Naive B cell (primary cell): Measurements from ENCODE around the gene TAX1BP3. TPM values are rescaled to one million over a fixed set of nuclear protein-coding genes. Genes with fewer than 3 reads are reported as not detected.

Experiments used
- ATAC-seq, 2 donors: fragments of 150-1000 bp; cut with Tn5 transposase; 2 replicates each; pipeline ENCODE4 v1.10.0; 2021; ENCODE audit warnings: low read depth in 2 of 2, mild to moderate bottlenecking in 2 of 2, moderate library complexity in 2 of 2
- DNase-seq: peaks from one replicate; pipeline ENCODE4 v3.0.0; 2022
- H3K27ac Mint-ChIP-seq, 6 donors: one replicate each; pipeline ENCODE4 v1.8.0; 2020 to 2022; ENCODE audit warnings: mild to moderate bottlenecking in 6 of 6, mixed read lengths in 6 of 6, moderate library complexity in 5 of 6, inconsistent platforms in 2 of 6
- H3K27me3 Mint-ChIP-seq, 3 donors: one replicate each; pipeline ENCODE4 v1.8.0; 2021 to 2022; ENCODE audit warnings: mixed read lengths in 3 of 3, mild to moderate bottlenecking in 1 of 3
- H3K36me3 Mint-ChIP-seq, 2 donors: one replicate each; pipeline ENCODE4 v1.8.0; 2020 to 2022; ENCODE audit warnings: mixed read lengths in 2 of 2, inconsistent platforms in 1 of 2, mild to moderate bottlenecking in 1 of 2
- H3K4me1 Mint-ChIP-seq, 3 donors: one replicate each; pipeline ENCODE4 v1.8.0; 2020 to 2022; ENCODE audit warnings: mixed read lengths in 3 of 3, inconsistent platforms in 1 of 3, mild to moderate bottlenecking in 1 of 3, moderate library complexity in 1 of 3
- H3K4me3 Mint-ChIP-seq, 8 donors: one replicate each; pipeline ENCODE4 v1.8.0; 2020 to 2022; ENCODE audit warnings: mild to moderate bottlenecking in 8 of 8, mixed read lengths in 8 of 8, moderate library complexity in 8 of 8, inconsistent platforms in 2 of 8
- H3K9me3 Mint-ChIP-seq, 7 donors: one replicate each; pipeline ENCODE4 v1.8.0; 2020 to 2022; ENCODE audit warnings: mixed read lengths in 7 of 7, mild to moderate bottlenecking in 5 of 7, inconsistent platforms in 2 of 7, moderate library complexity in 1 of 7
- polyA plus RNA-seq, 6 donors: library from polyadenylated mRNA; unstranded; fragments of 300-500 nt; fragmentation: Illumina TruSeq; gene quantifications; one replicate each; pipeline ENCODE4 v1.2.3, GENCODE V29; 2021; ENCODE audit warnings: low read depth in 6 of 6

TAX1BP3 gene
- polyA plus RNA-seq, 6 donors from 2014 or later = 37.1 to 56.5 (median 45.1) TPM

- Mint-ChIP-seq H3K27me3 (no peaks in the 10 kb centered on the region), H3K27ac (peak overlapping the region in 1 of 6 donors; percentile 71), H3K9me3 (no peaks in the 10 kb centered on the region), H3K4me3 (no peak overlapping the region), H3K4me1 (peaks cover 11 to 16% (median 15%) of the 10 kb centered on the region in 3 donors), H3K36me3 (no peaks in the 10 kb centered on the region)
- ATAC-seq = no peak
- DNase-seq = no peak
Measured at GRCh38 chr17:3663102-3664011, 5.0 kb downstream of the TAX1BP3 start.

GRCh38 chr17:3660311-3660891 lies 8.0 kb downstream of the TAX1BP3 start:
- H3K4me1 Mint-ChIP-seq = peaks cover 0 to 5% (median 5%) of the 10 kb centered on the region in 3 donors
- DNase-seq (no peak), ATAC-seq (no peak)
- no peaks in the 10 kb centered on the region for H3K9me3 Mint-ChIP-seq
- H3K27ac Mint-ChIP-seq = peak overlapping the region in 1 of 6 donors; percentile 27
- no peaks in the 10 kb centered on the region for H3K36me3 Mint-ChIP-seq
- H3K4me3 Mint-ChIP-seq = no peak overlapping the region
- H3K27me3 Mint-ChIP-seq = no peaks in the 10 kb centered on the region

- Mint-ChIP-seq H3K27ac (peak overlapping the region in 2 of 6 donors; percentile 12 to 57), H3K4me3 (no peak overlapping the region), H3K36me3 (no peaks in the 10 kb centered on the region), H3K9me3 (no peaks in the 10 kb centered on the region), H3K4me1 (peaks cover 0 to 5% (median 5%) of the 10 kb centered on the region in 3 donors), H3K27me3 (no peaks in the 10 kb centered on the region)
- no peak for ATAC-seq
- DNase-seq = no peak
Measured at GRCh38 chr17:3659541-3660111, 8.8 kb downstream of the TAX1BP3 start.

- no peak for ATAC-seq
- Mint-ChIP-seq H3K27me3 (no peaks in the 10 kb centered on the region), H3K9me3 (no peaks in the 10 kb centered on the region), H3K27ac (peak overlapping the region in 1 of 6 donors; percentile 56), H3K36me3 (no peaks in the 10 kb centered on the region), H3K4me1 (peaks cover 0 to 5% (median 5%) of the 10 kb centered on the region in 3 donors), H3K4me3 (no peak overlapping the region)
- no peak for DNase-seq
Measured at GRCh38 chr17:3658784-3659449, 9.5 kb downstream of the TAX1BP3 start.

GRCh38 chr17:3657874-3658783 lies 10.2 kb downstream of the TAX1BP3 start:
- Mint-ChIP-seq H3K27me3 (no peaks in the 10 kb centered on the region), H3K4me3 (peak overlapping the region in 1 of 8 donors; percentile 16), H3K9me3 (no peaks in the 10 kb centered on the region), H3K27ac (peak overlapping the region in 1 of 6 donors; percentile 27), H3K36me3 (no peaks in the 10 kb centered on the region), H3K4me1 (peaks cover 0 to 5% (median 5%) of the 10 kb centered on the region in 3 donors)
- DNase-seq (no peak), ATAC-seq (no peak)

GRCh38 chr17:3657588-3657869 lies 10.8 kb downstream of the TAX1BP3 start:
- ATAC-seq = no peak
- Mint-ChIP-seq H3K4me1 (peaks cover 0 to 5% (median 5%) of the 10 kb centered on the region in 3 donors), H3K9me3 (no peaks in the 10 kb centered on the region), H3K4me3 (no peak overlapping the region), H3K27me3 (no peaks in the 10 kb centered on the region), H3K27ac (no peak overlapping the region), H3K36me3 (no peaks in the 10 kb centered on the region)
- no peak for DNase-seq

GRCh38 chr17:3656755-3657587 lies 11.4 kb downstream of the TAX1BP3 start:
- no peaks in the 10 kb centered on the region for H3K9me3 Mint-ChIP-seq
- peak overlapping the region in 3 of 6 donors; percentile 43 to 56 (median 47) for H3K27ac Mint-ChIP-seq
- no peaks in the 10 kb centered on the region for H3K36me3 Mint-ChIP-seq
- no peaks in the 10 kb centered on the region for H3K27me3 Mint-ChIP-seq
- peaks cover 0 to 5% (median 5%) of the 10 kb centered on the region in 3 donors for H3K4me1 Mint-ChIP-seq
- no peak overlapping the region for H3K4me3 Mint-ChIP-seq
- ATAC-seq (no peak), DNase-seq (no peak)

- no peaks in the 10 kb centered on the region for H3K9me3 Mint-ChIP-seq
- H3K36me3 Mint-ChIP-seq = no peaks in the 10 kb centered on the region
- H3K27ac Mint-ChIP-seq = peak overlapping the region in 3 of 6 donors; percentile 26 to 67 (median 43)
- H3K4me3 Mint-ChIP-seq = no peak overlapping the region
- peaks cover 0 to 5% (median 5%) of the 10 kb centered on the region in 3 donors for H3K4me1 Mint-ChIP-seq
- no peaks in the 10 kb centered on the region for H3K27me3 Mint-ChIP-seq
- ATAC-seq = no peak
- DNase-seq = no peak
Measured at GRCh38 chr17:3656353-3656752, 12.0 kb downstream of the TAX1BP3 start.

GRCh38 chr17:3655766-3656165 lies 12.6 kb downstream of the TAX1BP3 start:
- DNase-seq (no peak), ATAC-seq (no peak)
- Mint-ChIP-seq H3K27ac (peak overlapping the region in 2 of 6 donors; percentile 20 to 84), H3K4me3 (no peak overlapping the region), H3K27me3 (no peaks in the 10 kb centered on the region), H3K4me1 (peaks cover 0 to 5% (median 5%) of the 10 kb centered on the region in 3 donors), H3K9me3 (no peaks in the 10 kb centered on the region), H3K36me3 (no peaks in the 10 kb centered on the region)

- H3K36me3 Mint-ChIP-seq = no peaks in the 10 kb centered on the region
- no peaks in the 10 kb centered on the region for H3K27me3 Mint-ChIP-seq
- peak overlapping the region in 2 of 6 donors; percentile 81 to 88 for H3K27ac Mint-ChIP-seq
- peaks cover 18 to 36% (median 29%) of the 10 kb centered on the region in 3 donors for H3K4me1 Mint-ChIP-seq
- peak overlapping the region in 5 of 8 donors; percentile 17 to 67 (median 43) for H3K4me3 Mint-ChIP-seq
- DNase-seq (no peak), ATAC-seq (no peak)
- no peaks in the 10 kb centered on the region for H3K9me3 Mint-ChIP-seq
Measured at GRCh38 chr17:3647769-3648555, 20.4 kb downstream of the TAX1BP3 start.

- no peak for DNase-seq
- no peaks in the 10 kb centered on the region for H3K27me3 Mint-ChIP-seq
- ATAC-seq = no peak
- H3K27ac Mint-ChIP-seq = no peak overlapping the region
- peaks cover 18 to 36% (median 29%) of the 10 kb centered on the region in 3 donors for H3K4me1 Mint-ChIP-seq
- no peaks in the 10 kb centered on the region for H3K9me3 Mint-ChIP-seq
- no peak overlapping the region for H3K4me3 Mint-ChIP-seq
- no peaks in the 10 kb centered on the region for H3K36me3 Mint-ChIP-seq
Measured at GRCh38 chr17:3647251-3647650, 21.1 kb downstream of the TAX1BP3 start.
